DND-41 (cell line): ENCODE measurements around the gene UBTD1.

Source experiments
- EZH2 ChIP-seq: IDR thresholded peaks from 3 replicates; pipeline ENCODE4 v1.6.1; 2012; ENCODE audit warnings: borderline replicate concordance, low read depth, mild to moderate bottlenecking, moderate library complexity, low read length, inconsistent platforms; ENCODE audit not compliant: severe bottlenecking
- TF ChIP-seq, protein P1 (sequence below): IDR thresholded peaks from 2 replicates; pipeline ENCODE4 v1.5.1; 2012; ENCODE audit warnings: borderline replicate concordance, low read length, moderate library complexity, mild to moderate bottlenecking; ENCODE audit not compliant: poor library complexity, severe bottlenecking; ENCODE audit errors: extremely low read depth

DNA sequence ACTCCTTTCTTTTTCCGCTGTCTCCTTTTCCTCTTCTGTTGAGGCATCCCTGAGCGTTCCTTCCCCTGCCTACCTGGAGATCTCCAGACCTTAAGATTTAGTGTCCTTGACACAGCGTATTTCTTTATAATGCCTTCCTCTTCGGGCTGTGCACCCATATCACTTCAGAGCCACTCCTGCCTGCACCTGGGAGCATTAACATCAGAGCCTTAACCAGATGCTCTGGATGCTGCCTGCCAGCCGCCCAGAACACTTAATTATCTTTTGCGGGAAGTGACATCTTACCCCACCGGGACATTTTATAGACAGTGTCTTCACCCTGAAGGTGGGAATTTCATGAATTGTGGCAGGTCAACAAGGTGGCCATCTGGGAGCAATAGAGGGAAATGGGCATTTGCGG is 24.2 kb downstream of the UBTD1 start:
- TF ChIP-seq, protein P1, sequence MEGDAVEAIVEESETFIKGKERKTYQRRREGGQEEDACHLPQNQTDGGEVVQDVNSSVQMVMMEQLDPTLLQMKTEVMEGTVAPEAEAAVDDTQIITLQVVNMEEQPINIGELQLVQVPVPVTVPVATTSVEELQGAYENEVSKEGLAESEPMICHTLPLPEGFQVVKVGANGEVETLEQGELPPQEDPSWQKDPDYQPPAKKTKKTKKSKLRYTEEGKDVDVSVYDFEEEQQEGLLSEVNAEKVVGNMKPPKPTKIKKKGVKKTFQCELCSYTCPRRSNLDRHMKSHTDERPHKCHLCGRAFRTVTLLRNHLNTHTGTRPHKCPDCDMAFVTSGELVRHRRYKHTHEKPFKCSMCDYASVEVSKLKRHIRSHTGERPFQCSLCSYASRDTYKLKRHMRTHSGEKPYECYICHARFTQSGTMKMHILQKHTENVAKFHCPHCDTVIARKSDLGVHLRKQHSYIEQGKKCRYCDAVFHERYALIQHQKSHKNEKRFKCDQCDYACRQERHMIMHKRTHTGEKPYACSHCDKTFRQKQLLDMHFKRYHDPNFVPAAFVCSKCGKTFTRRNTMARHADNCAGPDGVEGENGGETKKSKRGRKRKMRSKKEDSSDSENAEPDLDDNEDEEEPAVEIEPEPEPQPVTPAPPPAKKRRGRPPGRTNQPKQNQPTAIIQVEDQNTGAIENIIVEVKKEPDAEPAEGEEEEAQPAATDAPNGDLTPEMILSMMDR = no peak
- TF ChIP-seq EZH2 = no peak
